Fibroblast of skin of right biceps (primary cell): ENCODE data around the gene MPP4.

ENCODE experiments used
- DNase-seq: peaks from one replicate; pipeline ENCODE4 v3.0.0-alpha.2; 2013

The MPP4 gene

DNA sequence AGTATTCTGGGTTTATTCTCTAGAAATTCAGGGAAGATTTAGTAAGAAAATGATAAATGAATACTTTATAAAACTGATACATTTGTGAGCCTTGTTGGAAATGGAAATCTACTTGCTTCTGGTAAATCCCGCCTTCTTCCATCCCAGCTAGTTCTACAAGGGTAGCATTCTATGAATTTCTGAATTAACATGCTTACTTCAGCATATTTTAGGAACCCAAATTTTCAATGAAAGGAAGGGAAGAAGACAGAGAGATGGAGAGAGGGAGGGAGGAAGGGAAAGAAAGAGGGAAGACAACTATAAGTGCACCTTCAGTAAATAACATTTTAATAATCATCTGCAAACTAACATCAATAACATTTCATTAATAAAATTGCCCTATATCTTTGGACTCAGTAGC, 28.6 kb downstream of the MPP4 start:
- no peak for DNase-seq

GRCh38 chr2:201668402-201668910, 30.0 kb downstream of the MPP4 start:
- DNase-seq = no peak

DNA sequence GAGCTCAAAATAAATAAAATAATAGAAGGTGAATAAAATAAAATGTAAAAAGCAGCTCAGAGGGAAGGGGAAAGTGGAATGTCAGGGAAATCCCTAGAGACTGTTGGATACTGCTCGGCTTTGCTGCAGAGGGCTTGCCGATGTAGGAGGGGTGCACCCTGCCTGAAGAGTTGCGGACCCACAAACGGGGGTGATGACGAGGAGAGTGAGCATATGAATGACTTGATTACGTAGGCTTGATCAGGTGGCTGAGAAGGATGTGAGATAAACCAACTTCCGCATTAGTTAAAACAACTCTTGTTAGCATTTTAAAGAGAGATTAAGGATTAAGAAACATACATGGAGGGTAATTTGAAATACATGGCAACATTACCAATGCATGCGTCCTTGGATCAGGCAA, 34.1 kb downstream of the MPP4 start:
- DNase-seq = no peak

DNA sequence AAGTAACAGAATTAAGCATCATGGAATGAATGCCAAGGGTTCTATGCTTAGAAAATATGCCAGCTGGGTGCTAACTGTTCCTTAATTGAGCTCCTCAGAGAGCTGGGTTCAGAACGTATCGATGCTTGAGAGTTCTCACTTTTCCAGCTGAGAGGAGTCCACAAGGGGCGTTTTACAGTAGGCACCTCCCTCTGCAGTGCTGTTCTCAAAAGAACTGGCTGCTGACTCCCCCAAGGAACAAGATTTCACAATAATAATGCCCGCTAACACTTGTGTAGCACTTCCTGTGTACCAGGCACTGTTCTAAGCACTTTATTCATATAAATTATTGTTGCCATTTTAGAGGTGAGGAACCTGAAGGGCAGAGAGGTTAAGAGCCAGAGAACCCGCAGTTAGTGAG, 37.1 kb downstream of the MPP4 start:
- no peak for DNase-seq

DNA sequence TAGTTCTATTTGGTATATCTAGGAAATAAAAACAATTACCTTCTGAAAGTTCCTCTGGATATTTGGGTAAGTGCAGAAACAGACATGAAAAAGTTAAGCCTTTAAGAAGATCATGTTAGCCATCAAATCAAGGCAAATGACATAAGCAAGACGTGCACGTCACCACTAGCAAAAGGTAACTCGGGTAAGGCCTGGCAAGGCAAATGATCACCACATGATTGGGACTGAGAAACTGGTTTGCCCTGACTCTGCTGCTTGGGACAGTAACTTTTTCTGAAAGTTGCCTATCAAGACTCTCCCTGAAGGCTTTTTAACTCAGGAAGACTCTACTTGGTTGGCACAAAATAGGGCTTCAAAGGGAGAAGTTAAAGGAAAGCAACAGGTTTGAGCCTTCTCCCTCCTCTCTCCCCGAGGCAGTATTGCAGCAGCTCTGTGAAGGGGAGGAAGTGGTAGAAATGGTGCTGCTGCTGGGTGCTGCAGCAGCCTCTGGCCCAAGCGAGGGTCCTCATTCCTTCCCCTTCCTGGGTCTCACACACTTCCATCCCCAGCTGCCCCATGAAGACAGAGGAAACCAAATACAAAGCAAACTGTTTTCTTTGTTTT, 38.0 kb downstream of the MPP4 start:
- no peak for DNase-seq

DNA sequence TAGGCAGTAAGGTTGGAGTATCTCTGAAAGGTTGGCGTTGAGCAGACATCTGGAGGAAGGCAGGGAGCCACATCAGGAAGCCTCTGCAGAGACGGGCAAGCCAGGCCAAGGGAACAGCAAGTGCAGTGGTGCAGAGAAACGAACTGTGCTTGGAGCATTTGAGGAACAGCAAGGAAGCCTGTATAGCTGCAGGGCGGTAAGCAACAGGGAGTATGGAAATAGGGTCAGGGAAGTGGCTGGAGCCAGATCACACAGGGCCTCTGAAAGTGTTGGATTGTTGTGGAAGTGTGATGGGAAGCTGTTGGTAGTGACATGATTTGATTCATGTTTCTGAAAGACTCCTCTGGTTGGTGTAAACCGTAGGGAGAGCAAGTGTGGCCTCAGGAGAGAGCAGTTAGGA, 41.7 kb downstream of the MPP4 start:
- DNase-seq = no peak

GRCh38 chr2:201656102-201656501, 42.3 kb downstream of the MPP4 start:
- DNase-seq = no peak

GRCh38 chr2:201654616-201655384, 43.6 kb downstream of the MPP4 start:
- DNase-seq = peak; percentile 97

GRCh38 chr2:201653221-201653620, 45.2 kb downstream of the MPP4 start:
- no peak for DNase-seq

GRCh38 chr2:201649442-201649841, 49.0 kb downstream of the MPP4 start:
- no peak for DNase-seq

- DNase-seq = no peak
Observed at GRCh38 chr2:201647431-201647830, 51.0 kb downstream of the MPP4 start.

- peak; percentile 64 for DNase-seq
Observed at GRCh38 chr2:201644001-201644400, 54.4 kb downstream of the MPP4 start.

DNA sequence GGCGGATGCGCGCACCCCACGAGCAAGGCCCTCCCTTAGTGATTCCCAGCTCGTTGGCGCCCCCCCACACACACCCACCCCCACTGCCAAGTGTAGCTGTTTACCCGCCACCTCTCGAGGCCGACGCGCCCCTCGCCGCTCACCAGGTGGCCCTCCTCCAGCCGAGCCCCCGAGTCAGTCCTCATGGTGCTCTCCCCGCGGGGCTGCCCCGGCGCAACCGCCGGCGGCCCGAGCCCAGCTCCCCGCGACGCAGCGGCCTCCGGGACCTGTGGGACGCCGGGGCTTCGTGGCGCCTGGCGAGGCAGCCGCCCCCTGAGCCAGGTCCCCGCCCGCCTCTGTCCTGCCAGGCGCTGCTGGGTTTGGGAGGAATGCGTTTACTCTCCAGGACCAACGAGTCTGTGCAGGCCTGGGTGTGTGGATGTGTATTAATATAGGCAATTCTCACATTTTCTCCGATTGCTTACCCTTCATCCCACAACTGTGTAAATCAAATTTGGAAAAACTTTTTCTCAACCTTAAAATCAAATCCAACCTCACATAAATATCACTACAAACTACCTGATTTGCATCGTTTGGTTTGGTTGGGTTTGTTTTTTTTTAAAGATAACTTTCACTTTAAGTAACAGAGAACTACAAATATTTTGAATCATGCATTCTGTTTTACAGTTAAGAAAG, 55.1 kb downstream of the MPP4 start, which contains the start of gene TMEM237:
Gene TMEM237 (minus strand): TSS at position 288 of the 675 bp plus-strand sequence. CDS start 103 bp downstream, at position 185.
- peak; percentile 53 for DNase-seq

GRCh38 chr2:201642579-201643215, 55.7 kb downstream of the MPP4 start:
- peak; percentile 86 for DNase-seq

DNA sequence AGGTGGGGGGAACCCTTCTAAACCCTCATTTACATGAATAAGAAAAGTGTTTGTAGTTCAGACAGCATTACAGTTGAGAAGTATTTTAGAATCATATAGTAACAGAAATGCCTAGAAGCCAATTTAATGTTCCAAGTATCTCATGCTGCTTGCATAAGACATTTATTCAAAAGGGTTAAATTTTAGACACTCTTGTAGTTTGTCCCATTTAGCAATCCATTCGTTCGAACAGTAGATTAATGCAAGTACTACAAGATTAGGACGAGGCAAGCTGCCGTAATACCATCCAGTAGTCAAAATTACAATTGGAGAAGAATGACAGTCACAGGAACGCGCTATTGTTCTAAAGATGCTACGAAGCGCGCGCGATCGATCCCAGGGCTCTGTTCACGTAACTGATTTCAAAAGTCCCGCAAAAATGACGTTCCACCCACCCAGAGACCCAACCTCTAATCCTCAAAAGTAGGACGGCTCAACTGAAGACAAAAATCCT, 56.3 kb downstream of the MPP4 start:
- no peak for DNase-seq

DNA sequence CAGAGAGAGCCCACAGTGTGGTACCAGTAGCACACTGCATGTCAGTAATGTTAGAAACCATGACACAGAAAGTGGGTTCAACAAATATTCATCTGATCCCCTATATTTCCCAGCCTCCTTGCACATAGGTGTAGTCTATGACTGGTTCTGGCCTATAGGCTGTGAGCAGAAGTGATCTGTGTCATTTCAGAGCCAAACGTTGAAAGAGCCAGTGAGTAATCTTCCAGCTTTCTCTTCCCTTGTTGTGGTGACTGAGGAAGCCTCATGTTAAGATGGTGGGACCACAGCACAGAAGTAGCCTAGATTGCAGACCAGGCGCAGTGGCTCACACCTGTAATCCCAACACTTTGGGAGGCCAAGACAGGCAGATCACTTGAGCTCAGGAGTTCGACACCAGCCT, 59.2 kb downstream of the MPP4 start:
- DNase-seq = no peak

DNA sequence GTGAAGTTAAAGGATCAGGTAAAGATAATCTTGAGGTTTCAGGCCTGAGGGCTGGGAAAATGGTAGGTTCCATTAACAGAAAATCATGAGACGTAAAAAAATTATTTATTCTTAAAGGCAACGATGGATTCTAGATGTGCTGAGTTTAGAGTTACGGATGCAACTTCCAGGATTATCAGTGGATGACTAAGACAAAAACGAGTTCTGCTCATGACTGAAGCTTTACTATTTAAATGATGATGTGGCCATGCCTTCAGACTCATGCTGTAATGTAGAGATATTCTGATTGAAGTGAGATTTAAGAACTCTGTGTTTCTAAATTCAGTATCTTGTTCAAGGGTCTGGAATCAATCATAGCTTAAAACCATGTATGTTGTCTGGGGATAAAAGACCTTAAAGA, 60.1 kb downstream of the MPP4 start:
- peak; percentile 51 for DNase-seq

DNA sequence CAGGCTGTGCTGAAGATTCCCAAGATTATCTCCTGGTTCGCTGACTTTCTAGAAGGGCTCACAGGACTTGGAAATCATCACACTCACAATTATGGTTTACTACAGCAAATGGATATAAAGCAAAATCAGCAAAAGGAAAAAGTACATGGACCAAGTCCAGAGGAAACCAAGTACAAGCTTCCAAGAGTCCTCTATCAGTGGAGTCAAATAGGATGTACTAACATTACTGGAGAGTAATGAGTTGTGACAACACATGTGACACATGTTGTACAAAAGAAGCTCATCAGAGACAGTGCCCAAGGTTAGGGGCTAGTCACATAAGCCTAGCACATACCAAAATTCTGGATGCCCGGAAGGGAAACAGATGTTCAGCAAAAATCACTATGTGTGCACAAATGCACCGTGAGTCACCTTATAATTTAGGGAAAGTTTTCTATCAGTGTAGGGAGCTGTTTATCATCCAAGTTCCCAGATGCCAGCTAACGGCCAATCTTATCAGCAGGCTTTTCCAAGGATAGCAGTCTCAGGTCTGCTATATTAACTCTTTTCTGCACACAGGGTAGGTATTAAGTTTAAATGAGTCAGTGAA, 64.7 kb downstream of the MPP4 start:
- no peak for DNase-seq

DNA sequence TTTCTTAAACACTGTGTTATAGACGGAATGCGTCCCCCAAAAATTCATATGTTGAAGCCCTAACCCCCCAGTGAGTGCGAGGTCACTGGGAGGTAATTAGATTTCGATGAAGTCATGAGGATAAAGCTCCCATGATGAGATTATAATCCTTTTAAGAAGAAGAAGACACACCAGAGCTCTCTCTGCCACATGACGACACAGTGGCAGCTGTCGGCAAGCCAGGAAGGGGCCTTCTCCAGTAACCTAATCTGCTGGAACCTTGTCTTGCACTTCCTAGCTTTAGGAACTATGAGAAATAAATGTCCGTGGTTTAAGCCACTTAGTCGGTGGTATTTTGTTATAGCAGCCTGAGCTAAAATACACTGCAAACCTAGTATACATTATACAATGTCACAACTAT, 67.4 kb downstream of the MPP4 start:
- DNase-seq = no peak

DNA sequence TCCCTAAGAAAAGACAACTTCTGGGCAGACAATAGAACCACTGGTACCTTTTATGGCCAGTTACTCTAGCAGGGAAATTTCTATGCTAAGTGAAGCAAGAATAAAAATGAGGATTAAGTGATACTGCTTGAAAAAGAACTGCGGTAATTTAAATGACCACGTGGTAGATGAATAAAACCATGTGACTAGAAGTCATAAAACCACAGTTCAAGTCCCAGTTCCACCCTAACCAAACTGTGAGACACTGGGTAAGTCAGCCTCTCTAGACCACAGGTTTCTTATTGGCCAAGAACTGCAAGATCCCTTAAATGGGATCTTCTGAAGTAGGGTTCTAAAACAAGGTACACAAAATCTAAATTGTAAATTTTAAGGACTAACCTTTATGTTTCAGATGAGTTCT, 67.9 kb downstream of the MPP4 start:
- DNase-seq = no peak

GRCh38 chr2:201628545-201628944, 69.9 kb downstream of the MPP4 start:
- peak; percentile 29 for DNase-seq

GRCh38 chr2:201622306-201622970, 76.0 kb downstream of the MPP4 start:
- DNase-seq = no peak
